Hepatocyte (in vitro differentiated cells): Measurements from ENCODE around the gene HRAS.

ENCODE experiments used
- EZH2 ChIP-seq: fragments of 200-600 bp; sonication (generic); IDR thresholded peaks from 2 replicates; pipeline ENCODE4 v1.6.1; 2016; ENCODE audit warnings: antibody characterized with exemption, mild to moderate bottlenecking, borderline replicate concordance
- TF ChIP-seq, protein P1 (sequence below): fragments of 200-600 bp; sonication (generic); IDR thresholded peaks from 2 replicates; pipeline ENCODE4 v1.5.1; 2016; ENCODE audit warnings: antibody characterized with exemption, mild to moderate bottlenecking; ENCODE audit not compliant: poor library complexity

DNA sequence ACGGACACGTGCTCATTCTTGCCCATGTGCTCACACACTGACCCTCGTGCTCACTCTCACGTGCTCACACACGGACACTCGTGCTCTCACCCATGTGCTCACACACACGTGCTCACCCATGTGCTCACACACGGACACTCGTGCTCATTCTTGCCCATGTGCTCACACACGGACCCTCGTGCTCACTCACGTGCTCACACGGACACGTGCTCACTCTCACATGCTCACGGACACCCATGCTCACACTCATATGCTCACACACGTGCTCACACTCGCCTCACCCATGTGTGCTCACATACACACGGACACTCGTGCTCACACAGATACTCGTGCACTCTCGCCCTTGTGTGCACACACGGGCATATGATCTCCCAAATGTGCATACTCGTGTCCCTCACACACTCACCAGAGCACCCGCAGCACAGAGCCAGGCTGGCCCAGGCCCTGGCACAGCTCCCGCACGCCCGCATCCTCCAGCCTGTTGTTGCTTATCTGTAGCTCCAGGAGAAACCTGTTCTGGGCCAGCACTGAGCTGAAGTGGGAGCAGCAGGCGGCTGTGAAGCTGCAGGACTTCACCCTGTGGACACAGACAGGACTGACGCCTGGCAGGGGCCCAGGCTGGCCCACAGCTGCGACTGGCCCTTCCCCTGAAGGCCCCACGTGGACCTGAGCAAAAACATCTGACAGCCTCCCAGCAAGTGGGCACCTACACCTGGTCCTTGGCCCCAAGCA is 37.6 kb downstream of the HRAS start:
- TF ChIP-seq, protein P1, sequence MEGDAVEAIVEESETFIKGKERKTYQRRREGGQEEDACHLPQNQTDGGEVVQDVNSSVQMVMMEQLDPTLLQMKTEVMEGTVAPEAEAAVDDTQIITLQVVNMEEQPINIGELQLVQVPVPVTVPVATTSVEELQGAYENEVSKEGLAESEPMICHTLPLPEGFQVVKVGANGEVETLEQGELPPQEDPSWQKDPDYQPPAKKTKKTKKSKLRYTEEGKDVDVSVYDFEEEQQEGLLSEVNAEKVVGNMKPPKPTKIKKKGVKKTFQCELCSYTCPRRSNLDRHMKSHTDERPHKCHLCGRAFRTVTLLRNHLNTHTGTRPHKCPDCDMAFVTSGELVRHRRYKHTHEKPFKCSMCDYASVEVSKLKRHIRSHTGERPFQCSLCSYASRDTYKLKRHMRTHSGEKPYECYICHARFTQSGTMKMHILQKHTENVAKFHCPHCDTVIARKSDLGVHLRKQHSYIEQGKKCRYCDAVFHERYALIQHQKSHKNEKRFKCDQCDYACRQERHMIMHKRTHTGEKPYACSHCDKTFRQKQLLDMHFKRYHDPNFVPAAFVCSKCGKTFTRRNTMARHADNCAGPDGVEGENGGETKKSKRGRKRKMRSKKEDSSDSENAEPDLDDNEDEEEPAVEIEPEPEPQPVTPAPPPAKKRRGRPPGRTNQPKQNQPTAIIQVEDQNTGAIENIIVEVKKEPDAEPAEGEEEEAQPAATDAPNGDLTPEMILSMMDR: no peak
- TF ChIP-seq EZH2: no peak
